Right lobe of liver (tissue), 6 donors: Measurements from ENCODE around the gene GMDS. TPM values are rescaled to one million over a fixed set of nuclear protein-coding genes. Genes with fewer than 3 reads are reported as not detected.

Experiments used
- ATAC-seq, 4 donors: fragments of 200-7000 bp; cut with Tn5 transposase; one replicate each; pipeline ENCODE4 v1.9.1; 2020; ENCODE audit warnings: mild to moderate bottlenecking in 4 of 4, moderate library complexity in 4 of 4
- DNase-seq, 3 donors: peaks; one replicate each; pipeline ENCODE4 v3.0.0-alpha.2; 2020
- H3K27ac ChIP-seq, 3 donors: fragments of 200-600 bp; one replicate each; pipeline ENCODE4 v1.8.0; 2022
- H3K27me3 ChIP-seq, 2 donors: fragments of 200-600 bp; one replicate each; pipeline ENCODE4 v1.8.0; 2022
- H3K36me3 ChIP-seq, 4 donors: fragments of 200-600 bp; sonication (generic) in 1 of 4; one replicate each; pipeline versions ENCODE4 v1.5.1 to v1.8.0; 2017 to 2022; ENCODE audit warnings: control low read depth in 1 of 4
- H3K4me1 ChIP-seq, 4 donors: fragments of 200-600 bp; sonication (generic) in 1 of 4; one replicate each; pipeline versions ENCODE4 v1.5.1 to v1.8.0; 2017 to 2022; ENCODE audit warnings: control low read depth in 1 of 4
- H3K4me3 ChIP-seq, 3 donors: fragments of 200-600 bp; one replicate each; pipeline ENCODE4 v1.8.0; 2022
- H3K9me3 ChIP-seq, 4 donors: fragments of 200-600 bp; sonication (generic) in 1 of 4; one replicate each; pipeline versions ENCODE4 v1.5.1 to v1.8.0; 2017 to 2022; ENCODE audit warnings: control low read depth in 1 of 4
- CTCF ChIP-seq, 4 donors: fragments of 200-600 bp in 3 of 4; fragments of 450-650 bp in 1 of 4; IDR thresholded peaks; one replicate each; pipeline versions ENCODE4 v1.5.1 to v1.8.0; 2016 to 2022; ENCODE audit warnings: antibody characterized with exemption in 4 of 4, mild to moderate bottlenecking in 2 of 4
- POLR2A ChIP-seq: fragments of 450-650 bp; IDR thresholded peaks from one replicate; pipeline ENCODE4 v1.6.1; 2017; ENCODE audit warnings: antibody characterized with exemption, mild to moderate bottlenecking
- WGBS: methylation state at CpG from one replicate; pipeline ENCODE4 v1.1.6; 2018; ENCODE audit warnings: low coverage, low lambda C conversion rate; ENCODE audit not compliant: insufficient coverage; ENCODE audit errors: missing lambda C conversion rate; 5-methylcytosine and 5-hydroxymethylcytosine counted together
- intact Hi-C, 2 donors: fragments of 100-400 bp; cut with DNase I; formaldehyde crosslinking; loops; one replicate each; pipeline versions ENCODE4 v1.11.2 to v1.14.1; 2022
- long read RNA-seq: library from polyadenylated mRNA; unstranded; transcript quantifications from one replicate; pipeline ENCODE4 v2.0.0, GENCODE V29; 2019
- total RNA-seq, 6 experiments: library from RNA; depleted of rRNA in 2 of 6; stranded (reverse); fragments of >200 nt in 2 of 6; fragmentation: NEBNext Ultra II Directional in 3 of 6; extraction: Animal tissue kit (Norgen Biotek cat#: 25700) in 3 of 6; gene quantifications; one replicate each; pipeline versions ENCODE4 v1.1.0 to v1.2.4, GENCODE V29; 2016 to 2023
- donor health status: DM: no; HTN: yes; CAD: no.
- donor health status: DM: no; HTN: no; CAD: no.
- donor health status: DM: no; HTN: no; CAD: no.
- donor health status: DM: no; HTN: yes; CAD: no.
- donor health status: DM: no; HTN: yes; CAD: no.

GMDS gene
- total RNA-seq = 10 to 100 TPM; 15.9 to 34.4 (median 23.4) TPM
- long read RNA-seq, transcript GMDS-202 (11 exons, 1,752 nt) = major isoform, 8 of 16 reads
- long read RNA-seq, partial matches to known transcripts = 2 of 16 reads
- long read RNA-seq, other reads (novel, unspliced or antisense) = 6 of 16 reads

GRCh38 chr6:2245103-2245876 lies at the start of gene GMDS:
GMDS (minus strand) TSS chr6:2245605.
- DNase-seq (peak; percentile 91 to 93 (median 92)), ATAC-seq (peak; percentile 93 to 99 (median 97))
- peak in 1 of 4 donors; percentile 17 for TF ChIP-seq CTCF (IDR thresholded peaks at IDR 0.05)
- TF ChIP-seq POLR2A = peak; percentile 99
- H3K36me3 ChIP-seq = peaks cover 0 to 6% (median 0%) of the 10 kb centered on the region in 4 donors
- WGBS = 0% methylated on average over 13 of the region's 97 CpGs
- intact Hi-C loops = no loop called here
- no peaks in the 10 kb centered on the region for H3K27me3 ChIP-seq
- peak within 1 kb of the TSS; percentile 60 to 91 (median 73) for H3K4me3 ChIP-seq
- H3K27ac ChIP-seq = peak within 1 kb of the TSS; percentile 85 to 92 (median 89)
- peaks cover 0 to 6% (median 0%) of the 10 kb centered on the region in 4 donors for H3K4me1 ChIP-seq
- no peaks in the 10 kb centered on the region for H3K9me3 ChIP-seq

GRCh38 chr6:2285510-2285909 lies 40.1 kb upstream of the GMDS start:
- intact Hi-C loops = no loop called here
- Histone ChIP-seq H3K27me3 (no peaks in the 10 kb centered on the region), H3K9me3 (no peaks in the 10 kb centered on the region), H3K27ac (no peak overlapping the region), H3K4me3 (no peak overlapping the region), H3K4me1 (no peaks in the 10 kb centered on the region), H3K36me3 (peaks cover 0 to 7% (median 0%) of the 10 kb centered on the region in 4 donors)
- WGBS = 91% methylated on average over 1 of the region's 1 CpG
- ATAC-seq = no peak
- TF ChIP-seq POLR2A (no peak), CTCF (IDR thresholded peaks at IDR 0.05) (no peak)
- DNase-seq = no peak

- no peak for DNase-seq
- H3K27ac ChIP-seq = no peak overlapping the region
- ATAC-seq = no peak
- peaks cover 0 to 14% (median 0%) of the 10 kb centered on the region in 4 donors for H3K36me3 ChIP-seq
- intact Hi-C loops = no loop called here
- H3K27me3 ChIP-seq = no peaks in the 10 kb centered on the region
- TF ChIP-seq CTCF (IDR thresholded peaks at IDR 0.05) (no peak), POLR2A (no peak)
- no peaks in the 10 kb centered on the region for H3K9me3 ChIP-seq
- 100% methylated on average over 2 of the region's 2 CpGs for WGBS
- H3K4me1 ChIP-seq = no peaks in the 10 kb centered on the region
- H3K4me3 ChIP-seq = no peak overlapping the region
These were observed 30.5 kb upstream of the GMDS start for GRCh38 chr6:2275892-2276242.

GRCh38 chr6:2274981-2275891 lies 29.8 kb upstream of the GMDS start:
- Histone ChIP-seq H3K27ac (no peak overlapping the region), H3K4me3 (no peak overlapping the region), H3K36me3 (peaks cover 0 to 14% (median 0%) of the 10 kb centered on the region in 4 donors), H3K4me1 (no peaks in the 10 kb centered on the region), H3K9me3 (no peaks in the 10 kb centered on the region), H3K27me3 (no peaks in the 10 kb centered on the region)
- 85% methylated on average over 8 of the region's 8 CpGs for WGBS
- DNase-seq (no peak), ATAC-seq (no peak)
- TF ChIP-seq POLR2A (no peak), CTCF (IDR thresholded peaks at IDR 0.05) (no peak)
- intact Hi-C loops = no loop called here
